Vagina (tissue), 2 donors: ENCODE data around the gene SEMA3D. TPM values are rescaled to one million over a fixed set of nuclear protein-coding genes. Genes with fewer than 3 reads are reported as not detected.

Source experiments
- DNase-seq, 2 donors: peaks; one replicate each; pipeline ENCODE4 v3.0.0-alpha.2; 2017; ENCODE audit errors: extremely low spot score in 2 of 2
- H3K27ac ChIP-seq: fragments of 200-600 bp; sonication (generic); one replicate; pipeline ENCODE4 v1.5.1; 2019
- H3K27me3 ChIP-seq: fragments of 200-600 bp; sonication (generic); one replicate; pipeline ENCODE4 v1.5.1; 2019
- H3K36me3 ChIP-seq, 2 donors: fragments of 200-600 bp; sonication (generic); one replicate each; pipeline ENCODE4 v1.5.1; 2017 to 2019
- H3K4me1 ChIP-seq: fragments of 200-600 bp; sonication (generic); one replicate; pipeline ENCODE4 v1.5.1; 2019
- H3K4me3 ChIP-seq, 2 donors: fragments of 200-600 bp; sonication (generic); 1 replicate in 1 of 2; 2 replicates in 1 of 2; pipeline ENCODE4 v1.5.1; 2016 to 2019
- H3K9me3 ChIP-seq: fragments of 200-600 bp; sonication (generic); one replicate; pipeline ENCODE4 v1.5.1; 2019
- POLR2A ChIP-seq, 2 donors: fragments of 450-650 bp; IDR thresholded peaks; one replicate each; pipeline ENCODE4 v1.6.1; 2017; ENCODE audit warnings: antibody characterized with exemption in 2 of 2, mild to moderate bottlenecking in 2 of 2, moderate library complexity in 2 of 2
- POLR2AphosphoS5 ChIP-seq, 2 donors: sonication (generic); formaldehyde crosslinking; IDR thresholded peaks; one replicate each; pipeline ENCODE4 v1.9.0; 2017; ENCODE audit warnings: antibody characterized with exemption in 2 of 2, mild to moderate bottlenecking in 2 of 2, low read depth in 1 of 2; ENCODE audit not compliant: insufficient read depth in 1 of 2
- intact Hi-C: fragments of 100-400 bp; cut with DNase I; formaldehyde crosslinking; loops from one replicate; pipeline ENCODE4 v1.15.1; 2023
- total RNA-seq: library from RNA; depleted of rRNA; stranded (reverse); fragments of >200 nt; gene quantifications from one replicate; pipeline ENCODE4 v1.2.3, GENCODE V29; 2016
- TF ChIP-seq, protein P1 (sequence below), 3 experiments: fragments of 450-650 bp in 2 of 3; fragments of 200-600 bp in 1 of 3; sonication (generic) in 1 of 3; IDR thresholded peaks; one replicate each; pipeline ENCODE4 v1.5.1; 2017 to 2019; ENCODE audit warnings: antibody characterized with exemption in 3 of 3, mild to moderate bottlenecking in 2 of 3, moderate library complexity in 2 of 3

Gene SEMA3D
- total RNA-seq: 2.2 TPM

- peak in 1 of 2 donors; percentile 87 for DNase-seq
- H3K9me3 ChIP-seq: no peaks in the 10 kb centered on the region
- H3K36me3 ChIP-seq: no peaks in the 10 kb centered on the region
- TF ChIP-seq POLR2A (IDR thresholded peaks at IDR 0.05): no peak
- TF ChIP-seq, protein P1, sequence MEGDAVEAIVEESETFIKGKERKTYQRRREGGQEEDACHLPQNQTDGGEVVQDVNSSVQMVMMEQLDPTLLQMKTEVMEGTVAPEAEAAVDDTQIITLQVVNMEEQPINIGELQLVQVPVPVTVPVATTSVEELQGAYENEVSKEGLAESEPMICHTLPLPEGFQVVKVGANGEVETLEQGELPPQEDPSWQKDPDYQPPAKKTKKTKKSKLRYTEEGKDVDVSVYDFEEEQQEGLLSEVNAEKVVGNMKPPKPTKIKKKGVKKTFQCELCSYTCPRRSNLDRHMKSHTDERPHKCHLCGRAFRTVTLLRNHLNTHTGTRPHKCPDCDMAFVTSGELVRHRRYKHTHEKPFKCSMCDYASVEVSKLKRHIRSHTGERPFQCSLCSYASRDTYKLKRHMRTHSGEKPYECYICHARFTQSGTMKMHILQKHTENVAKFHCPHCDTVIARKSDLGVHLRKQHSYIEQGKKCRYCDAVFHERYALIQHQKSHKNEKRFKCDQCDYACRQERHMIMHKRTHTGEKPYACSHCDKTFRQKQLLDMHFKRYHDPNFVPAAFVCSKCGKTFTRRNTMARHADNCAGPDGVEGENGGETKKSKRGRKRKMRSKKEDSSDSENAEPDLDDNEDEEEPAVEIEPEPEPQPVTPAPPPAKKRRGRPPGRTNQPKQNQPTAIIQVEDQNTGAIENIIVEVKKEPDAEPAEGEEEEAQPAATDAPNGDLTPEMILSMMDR (IDR thresholded peaks at IDR 0.05): peak in 2 of 3 experiments; percentile 49 to 62
- H3K27me3 ChIP-seq: no peaks in the 10 kb centered on the region
- H3K27ac ChIP-seq: peak within 1 kb of the TSS; percentile 54
- peak within 1 kb of the TSS; percentile 43 to 56 for H3K4me3 ChIP-seq
- intact Hi-C loops: no loop called here
- peaks cover 8% of the 10 kb centered on the region for H3K4me1 ChIP-seq
These were observed at the start of gene SEMA3D for GRCh38 chr7:85186521-85187241. SEMA3D (minus strand) TSS chr7:85187056; CDS start chr7:85121891, 65,165 bp downstream.

DNA sequence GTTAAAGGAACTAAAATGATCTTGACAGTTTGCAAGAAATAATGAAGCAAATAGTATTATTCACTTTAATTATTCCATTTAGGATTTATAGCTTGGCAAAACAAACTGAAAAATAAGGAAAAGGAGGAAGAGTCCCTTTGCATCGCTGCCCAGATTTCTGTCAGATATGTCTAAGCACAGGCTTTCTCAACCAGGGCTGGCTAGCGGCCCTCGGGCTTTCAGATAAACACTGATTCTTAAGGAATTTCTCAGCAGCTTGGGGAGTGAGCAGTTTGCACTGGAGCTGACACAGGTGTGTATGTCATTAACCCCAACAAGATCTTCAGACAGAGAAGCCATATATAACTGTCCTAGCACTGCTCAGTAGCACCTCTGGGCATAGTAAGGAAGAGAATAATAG lies 47.9 kb upstream of the SEMA3D start:
- Histone ChIP-seq H3K36me3 (no peaks in the 10 kb centered on the region), H3K4me3 (no peak overlapping the region), H3K27me3 (no peaks in the 10 kb centered on the region), H3K4me1 (no peaks in the 10 kb centered on the region), H3K9me3 (no peaks in the 10 kb centered on the region), H3K27ac (no peak overlapping the region)
- intact Hi-C loops: no loop called here
- DNase-seq: no peak
- TF ChIP-seq, protein P1 (IDR thresholded peaks at IDR 0.05): no peak
- no peak for TF ChIP-seq POLR2A (IDR thresholded peaks at IDR 0.05)
- no peak for TF ChIP-seq POLR2AphosphoS5 (IDR thresholded peaks at IDR 0.05; ENCODE audit: insufficient read depth in 1 of 2, low read depth in 1 of 2)

DNA sequence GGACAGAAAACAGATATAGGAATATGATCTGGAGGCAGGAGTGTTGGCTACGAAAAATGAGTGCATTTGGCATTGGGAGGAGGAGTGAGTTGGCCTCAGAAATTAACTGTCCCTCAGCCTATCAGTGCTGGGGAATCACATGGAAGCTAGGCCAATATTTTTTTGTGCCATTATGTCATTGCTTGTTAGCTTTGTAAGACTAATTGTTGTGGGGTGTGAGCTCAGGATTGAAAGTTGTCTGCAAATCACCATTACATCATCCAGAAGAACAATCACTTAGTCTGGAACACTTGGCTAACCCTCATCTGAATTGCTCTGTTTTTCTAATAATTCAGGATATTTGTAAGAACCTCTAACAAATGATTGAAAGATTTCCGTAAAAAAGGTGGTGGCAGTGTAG lies 45.2 kb upstream of the SEMA3D start:
- H3K9me3 ChIP-seq: no peaks in the 10 kb centered on the region
- H3K27me3 ChIP-seq: no peaks in the 10 kb centered on the region
- H3K27ac ChIP-seq: no peak overlapping the region
- intact Hi-C loops: no loop called here
- no peak for DNase-seq
- H3K4me1 ChIP-seq: no peaks in the 10 kb centered on the region
- H3K4me3 ChIP-seq: no peak overlapping the region
- TF ChIP-seq POLR2AphosphoS5 (IDR thresholded peaks at IDR 0.05; ENCODE audit: insufficient read depth in 1 of 2, low read depth in 1 of 2): no peak
- TF ChIP-seq, protein P1 (IDR thresholded peaks at IDR 0.05): no peak
- TF ChIP-seq POLR2A (IDR thresholded peaks at IDR 0.05): no peak
- no peaks in the 10 kb centered on the region for H3K36me3 ChIP-seq

DNA sequence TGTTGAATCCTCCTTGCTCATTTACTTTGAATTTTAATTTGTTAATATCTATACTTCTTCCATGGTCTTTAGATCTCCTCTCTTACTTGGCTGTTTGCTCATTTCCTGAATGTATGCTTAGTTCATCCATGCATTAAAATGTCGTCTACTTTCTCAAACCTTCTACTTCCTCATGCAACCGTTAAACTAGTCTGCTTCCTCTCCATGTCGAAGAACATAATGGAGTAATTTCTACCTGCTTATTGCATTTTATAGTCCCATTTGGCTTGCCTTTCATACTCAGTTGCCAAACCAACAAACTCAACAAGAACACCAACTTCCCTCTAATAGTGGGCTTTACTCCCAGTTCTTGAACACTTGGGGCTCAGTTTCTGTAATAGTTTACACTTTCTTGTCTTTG lies 43.8 kb upstream of the SEMA3D start:
- no peak for DNase-seq
- no peak overlapping the region for H3K27ac ChIP-seq
- no peaks in the 10 kb centered on the region for H3K36me3 ChIP-seq
- TF ChIP-seq, protein P1 (IDR thresholded peaks at IDR 0.05): no peak
- TF ChIP-seq POLR2AphosphoS5 (IDR thresholded peaks at IDR 0.05; ENCODE audit: insufficient read depth in 1 of 2, low read depth in 1 of 2) (no peak), POLR2A (IDR thresholded peaks at IDR 0.05) (no peak)
- intact Hi-C loops: no loop called here
- H3K27me3 ChIP-seq: no peaks in the 10 kb centered on the region
- no peak overlapping the region for H3K4me3 ChIP-seq
- no peaks in the 10 kb centered on the region for H3K4me1 ChIP-seq
- H3K9me3 ChIP-seq: no peaks in the 10 kb centered on the region

- H3K9me3 ChIP-seq: no peaks in the 10 kb centered on the region
- no peaks in the 10 kb centered on the region for H3K4me1 ChIP-seq
- no peak overlapping the region for H3K4me3 ChIP-seq
- intact Hi-C loops: no loop called here
- H3K27ac ChIP-seq: no peak overlapping the region
- H3K36me3 ChIP-seq: no peaks in the 10 kb centered on the region
- H3K27me3 ChIP-seq: no peaks in the 10 kb centered on the region
- TF ChIP-seq POLR2A (IDR thresholded peaks at IDR 0.05) (no peak), POLR2AphosphoS5 (IDR thresholded peaks at IDR 0.05; ENCODE audit: insufficient read depth in 1 of 2, low read depth in 1 of 2) (no peak)
- TF ChIP-seq, protein P1 (IDR thresholded peaks at IDR 0.05): no peak
- no peak for DNase-seq
These were observed 42.7 kb upstream of the SEMA3D start for GRCh38 chr7:85229544-85229943.
